ENCODE results near the gene SUPT20HL1.
"Not testable (repeated sequence)": the region's sequence is repeated elsewhere in the genome, so short reads cannot be mapped to it uniquely, and the experiment has no call there.

SUPT20HL1 gene

DNA sequence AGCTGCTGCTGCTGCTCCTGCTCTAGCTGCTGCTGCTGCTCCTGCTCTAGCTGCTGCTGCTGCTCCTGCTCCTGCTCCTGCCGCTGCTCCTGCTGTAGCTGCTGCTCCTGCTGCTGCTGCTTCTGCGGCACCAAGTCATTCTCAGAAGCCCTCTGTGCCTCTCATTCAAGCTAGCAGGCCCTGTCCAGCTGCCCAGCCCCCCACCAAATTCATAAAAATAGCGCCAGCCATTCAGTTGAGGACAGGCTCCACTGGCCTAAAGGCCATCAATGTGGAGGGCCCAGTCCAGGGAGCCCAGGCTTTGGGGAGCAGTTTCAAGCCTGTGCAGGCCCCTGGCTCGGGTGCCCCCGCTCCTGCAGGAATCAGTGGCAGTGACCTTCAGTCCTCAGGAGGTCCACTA is 3.9 kb downstream of the SUPT20HL1 start:
- no peak overlapping the region for H3K4me2 ChIP-seq (ENCODE audit: low read length)
- H3K36me3 ChIP-seq (replicated peaks; ENCODE audit: low read depth, low read length) = no peaks in the 10 kb centered on the region
- no peaks in the 10 kb centered on the region for H3K9me3 ChIP-seq (ENCODE audit: insufficient read depth, low read length)
- TF ChIP-seq, protein P1, sequence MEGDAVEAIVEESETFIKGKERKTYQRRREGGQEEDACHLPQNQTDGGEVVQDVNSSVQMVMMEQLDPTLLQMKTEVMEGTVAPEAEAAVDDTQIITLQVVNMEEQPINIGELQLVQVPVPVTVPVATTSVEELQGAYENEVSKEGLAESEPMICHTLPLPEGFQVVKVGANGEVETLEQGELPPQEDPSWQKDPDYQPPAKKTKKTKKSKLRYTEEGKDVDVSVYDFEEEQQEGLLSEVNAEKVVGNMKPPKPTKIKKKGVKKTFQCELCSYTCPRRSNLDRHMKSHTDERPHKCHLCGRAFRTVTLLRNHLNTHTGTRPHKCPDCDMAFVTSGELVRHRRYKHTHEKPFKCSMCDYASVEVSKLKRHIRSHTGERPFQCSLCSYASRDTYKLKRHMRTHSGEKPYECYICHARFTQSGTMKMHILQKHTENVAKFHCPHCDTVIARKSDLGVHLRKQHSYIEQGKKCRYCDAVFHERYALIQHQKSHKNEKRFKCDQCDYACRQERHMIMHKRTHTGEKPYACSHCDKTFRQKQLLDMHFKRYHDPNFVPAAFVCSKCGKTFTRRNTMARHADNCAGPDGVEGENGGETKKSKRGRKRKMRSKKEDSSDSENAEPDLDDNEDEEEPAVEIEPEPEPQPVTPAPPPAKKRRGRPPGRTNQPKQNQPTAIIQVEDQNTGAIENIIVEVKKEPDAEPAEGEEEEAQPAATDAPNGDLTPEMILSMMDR (IDR thresholded peaks at IDR 0.05; ENCODE audit: low read depth, low read length) = no peak
- no peak for TF ChIP-seq EZH2phosphoT487 (IDR thresholded peaks at IDR 0.05; ENCODE audit: low read depth)
- H3K9ac ChIP-seq (ENCODE audit: low read length) = no peak overlapping the region
- H3K27ac ChIP-seq (ENCODE audit: low read length) = no peak overlapping the region
- no peaks in the 10 kb centered on the region for H3K79me2 ChIP-seq (ENCODE audit: low read length)
- H3K27me3 ChIP-seq (ENCODE audit: low read depth, low read length) = no peaks in the 10 kb centered on the region
- H3K4me1 ChIP-seq (ENCODE audit: low read length) = no peaks in the 10 kb centered on the region
- H2AFZ ChIP-seq (ENCODE audit: low read depth, low read length) = no peak overlapping the region
- no peaks in the 10 kb centered on the region for H4K20me1 ChIP-seq (ENCODE audit: insufficient read depth, low read length)
- H3K4me3 ChIP-seq (ENCODE audit: low read length) = no peak overlapping the region

DNA sequence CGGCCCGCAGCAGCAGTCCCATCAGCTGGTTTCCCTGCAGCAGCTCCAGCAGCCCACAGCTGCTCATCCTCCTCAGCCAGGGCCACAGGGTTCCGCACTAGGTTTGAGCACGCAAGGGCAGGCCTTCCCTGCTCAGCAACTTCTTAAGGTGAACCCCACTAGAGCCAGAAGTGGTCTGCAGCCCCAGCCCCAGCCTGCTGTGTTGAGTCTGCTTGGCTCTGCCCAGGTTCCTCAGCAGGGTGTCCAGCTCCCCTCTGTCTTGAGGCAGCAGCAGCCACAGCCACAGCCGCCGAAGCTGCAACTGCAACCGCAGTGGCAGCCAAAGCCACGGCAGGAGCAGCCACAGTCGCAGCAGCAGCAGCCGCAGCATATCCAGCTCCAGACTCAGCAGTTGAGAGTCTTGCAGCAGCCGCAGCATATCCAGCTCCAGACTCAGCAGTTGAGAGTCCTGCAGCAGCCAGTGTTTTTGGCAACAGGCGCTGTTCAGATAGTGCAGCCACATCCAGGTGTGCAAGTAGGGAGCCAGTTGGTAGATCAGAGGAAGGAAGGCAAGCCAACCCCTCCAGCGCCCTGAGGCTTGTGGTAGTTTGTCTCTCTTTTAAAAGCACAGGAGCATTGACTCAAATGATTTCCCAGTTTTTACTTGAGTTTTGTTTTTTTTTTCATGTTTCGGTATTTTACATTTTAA is 4.6 kb downstream of the SUPT20HL1 start:
- Histone ChIP-seq H3K9me3 (ENCODE audit: insufficient read depth, low read length) (no peaks in the 10 kb centered on the region), H3K36me3 (replicated peaks; ENCODE audit: low read depth, low read length) (no peaks in the 10 kb centered on the region), H4K20me1 (ENCODE audit: insufficient read depth, low read length) (no peaks in the 10 kb centered on the region), H3K79me2 (ENCODE audit: low read length) (no peaks in the 10 kb centered on the region), H3K4me1 (ENCODE audit: low read length) (no peaks in the 10 kb centered on the region), H3K27me3 (ENCODE audit: low read depth, low read length) (no peaks in the 10 kb centered on the region), H3K4me2 (ENCODE audit: low read length) (no peak overlapping the region), H3K9ac (ENCODE audit: low read length) (no peak overlapping the region), H3K4me3 (ENCODE audit: low read length) (no peak overlapping the region), H2AFZ (ENCODE audit: low read depth, low read length) (no peak overlapping the region), H3K27ac (ENCODE audit: low read length) (no peak overlapping the region)
- TF ChIP-seq EZH2phosphoT487 (IDR thresholded peaks at IDR 0.05; ENCODE audit: low read depth) = no peak
- TF ChIP-seq, protein P1 (IDR thresholded peaks at IDR 0.05; ENCODE audit: low read depth, low read length) = no peak

DNA sequence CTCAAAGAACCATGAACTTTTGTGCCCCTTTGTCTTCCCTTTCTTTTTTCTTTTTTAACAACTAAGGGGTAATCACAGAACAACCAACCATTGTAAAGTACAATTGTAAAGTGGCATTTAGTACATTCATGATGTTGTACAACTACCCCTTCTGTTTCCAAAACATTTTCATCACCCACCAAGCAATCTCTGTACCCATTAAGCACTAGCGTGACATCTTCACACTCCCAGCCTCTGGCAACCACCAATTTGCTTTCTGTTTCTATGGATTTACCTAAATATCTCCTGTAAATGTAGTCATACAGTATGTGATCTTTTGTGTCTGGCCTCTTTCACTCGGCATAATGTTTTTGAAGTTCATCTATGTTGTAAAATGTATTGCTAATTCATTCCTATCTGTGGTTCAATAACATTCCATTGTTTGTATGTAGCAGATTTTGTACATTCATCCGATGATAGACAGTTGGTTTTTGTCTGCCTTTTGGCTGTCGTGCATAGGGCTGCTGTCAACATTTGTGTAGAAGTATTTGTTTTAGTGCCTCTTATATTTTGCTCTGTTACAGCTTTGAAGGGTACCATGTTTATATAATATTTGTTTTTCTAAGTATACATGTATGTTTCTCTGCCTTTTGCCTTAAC is 6.4 kb downstream of the SUPT20HL1 start:
- H2AFZ ChIP-seq (ENCODE audit: low read depth, low read length); H3K4me2 ChIP-seq (ENCODE audit: low read length); H3K79me2 ChIP-seq (ENCODE audit: low read length); H3K27ac ChIP-seq (ENCODE audit: low read length); H3K27me3 ChIP-seq (ENCODE audit: low read depth, low read length); H3K9me3 ChIP-seq (ENCODE audit: insufficient read depth, low read length); H3K4me3 ChIP-seq (ENCODE audit: low read length); H3K9ac ChIP-seq (ENCODE audit: low read length); H3K4me1 ChIP-seq (ENCODE audit: low read length); H3K36me3 ChIP-seq (replicated peaks; ENCODE audit: low read depth, low read length); H4K20me1 ChIP-seq (ENCODE audit: insufficient read depth, low read length): not testable (repeated sequence)

DNA sequence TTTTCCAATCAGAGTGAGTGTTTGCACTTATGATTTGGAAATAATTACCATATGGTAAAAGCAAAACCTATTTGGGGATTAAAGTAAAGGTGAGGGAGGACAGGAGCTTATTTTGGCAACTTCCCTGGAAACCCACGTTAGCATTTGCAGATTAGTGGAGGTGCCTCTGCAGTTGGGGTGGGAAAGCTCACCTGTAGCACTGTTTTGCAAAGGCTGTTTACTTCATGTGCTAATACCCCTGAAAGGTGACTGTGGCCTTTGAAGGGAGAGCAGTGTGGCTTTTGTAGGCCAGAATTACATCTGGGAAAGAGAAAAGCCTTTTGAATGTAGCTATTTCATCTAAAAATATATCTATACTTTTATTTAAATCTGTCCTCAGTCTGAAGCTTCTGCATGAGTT is 9.4 kb downstream of the SUPT20HL1 start:
- TF ChIP-seq, protein P1 (IDR thresholded peaks at IDR 0.05; ENCODE audit: low read depth, low read length) = no peak
- no peak for TF ChIP-seq EZH2phosphoT487 (IDR thresholded peaks at IDR 0.05; ENCODE audit: low read depth)
- Histone ChIP-seq H3K9me3 (ENCODE audit: insufficient read depth, low read length) (no peaks in the 10 kb centered on the region), H3K4me1 (ENCODE audit: low read length) (0 out of 2 replicates have a peak, but pooled peaks cover 2% of the 10 kb centered on the region), H3K4me3 (ENCODE audit: low read length) (no peak overlapping the region), H3K4me2 (ENCODE audit: low read length) (no peak overlapping the region), H2AFZ (ENCODE audit: low read depth, low read length) (no peak overlapping the region), H3K36me3 (replicated peaks; ENCODE audit: low read depth, low read length) (no peaks in the 10 kb centered on the region), H4K20me1 (ENCODE audit: insufficient read depth, low read length) (no peaks in the 10 kb centered on the region), H3K27me3 (ENCODE audit: low read depth, low read length) (no peaks in the 10 kb centered on the region), H3K79me2 (ENCODE audit: low read length) (no peaks in the 10 kb centered on the region), H3K9ac (ENCODE audit: low read length) (no peak overlapping the region), H3K27ac (ENCODE audit: low read length) (no peak overlapping the region)
